CD4-positive, alpha-beta T cell (primary cell): ENCODE results near the gene MMP19. TPM values are rescaled to one million over a fixed set of nuclear protein-coding genes. Genes with fewer than 3 reads are reported as not detected.

Source experiments
- ATAC-seq: fragments of 200-7000 bp; cut with Tn5 transposase; one replicate; pipeline ENCODE4 v1.10.0; 2022; ENCODE audit warnings: mild to moderate bottlenecking; ENCODE audit not compliant: poor library complexity
- CTCF ChIA-PET: fragments of 350-600 bp; sonication (Branson Sonifier 250); formaldehyde crosslinking; loops from one replicate; lab custom pipeline; 2021; ENCODE audit warnings: antibody characterized with exemption, inconsistent platforms; lab: Charles Lee
- POLR2A ChIA-PET: fragments of 350-600 bp; sonication (Branson Sonifier 250); formaldehyde crosslinking; loops from one replicate; lab custom pipeline; 2021; ENCODE audit warnings: antibody characterized with exemption, inconsistent platforms; lab: Charles Lee
- DNase-seq, 14 experiments: peaks; one replicate each; pipeline ENCODE4 v3.0.0-alpha.2; 2013 to 2020; ENCODE audit warnings: mixed read lengths in 2 of 14
- H3K27ac ChIP-seq, 2 donors: one replicate each; pipeline versions ENCODE4 v1.5.1 to v1.7.0; 2013; ENCODE audit warnings: low read length in 2 of 2, low read depth in 1 of 2, mild to moderate bottlenecking in 1 of 2
- H3K27me3 ChIP-seq, 2 experiments: 1 replicate in 1 of 2; 2 replicates in 1 of 2; pipeline versions ENCODE4 v1.6.1 to v1.7.0; 2013; ENCODE audit warnings: low read length in 2 of 2, control low read depth in 1 of 2, mild to moderate bottlenecking in 1 of 2, moderate library complexity in 1 of 2; ENCODE audit not compliant: insufficient read depth in 2 of 2, control insufficient read depth in 1 of 2
- H3K36me3 ChIP-seq: one replicate; pipeline ENCODE4 v1.6.1; 2013; ENCODE audit warnings: low read length, control low read depth; ENCODE audit not compliant: insufficient read depth
- H3K4me1 ChIP-seq: one replicate; pipeline ENCODE4 v1.6.1; 2013; ENCODE audit warnings: low read length, control low read depth; ENCODE audit not compliant: insufficient read depth
- H3K4me3 ChIP-seq: one replicate; pipeline ENCODE4 v1.5.1; 2013; ENCODE audit warnings: mild to moderate bottlenecking, low read length, moderate library complexity
- H3K9me3 ChIP-seq, 2 experiments: 1 replicate in 1 of 2; 2 replicates in 1 of 2; pipeline versions ENCODE4 v1.6.1 to v1.7.0; 2013; ENCODE audit warnings: low read length in 2 of 2, mild to moderate bottlenecking in 2 of 2, control low read depth in 1 of 2, moderate library complexity in 1 of 2; ENCODE audit not compliant: control insufficient read depth in 1 of 2, insufficient read depth in 1 of 2
- H3K27ac Mint-ChIP-seq: one replicate; pipeline ENCODE4 v1.8.0; 2020; ENCODE audit warnings: mixed read lengths
- H3K27me3 Mint-ChIP-seq: one replicate; pipeline ENCODE4 v1.8.0; 2021; ENCODE audit warnings: mixed read lengths
- H3K36me3 Mint-ChIP-seq: one replicate; pipeline ENCODE4 v1.8.0; 2021; ENCODE audit warnings: low read depth, mixed read lengths
- H3K4me1 Mint-ChIP-seq: one replicate; pipeline ENCODE4 v1.8.0; 2021; ENCODE audit warnings: low read depth, mixed read lengths
- H3K4me3 Mint-ChIP-seq: one replicate; pipeline ENCODE4 v1.8.0; 2020; ENCODE audit warnings: mild to moderate bottlenecking, mixed read lengths
- H3K9me3 Mint-ChIP-seq: one replicate; pipeline ENCODE4 v1.8.0; 2020; ENCODE audit warnings: mixed read lengths
- CTCF ChIP-seq: fragments of 200-600 bp; IDR thresholded peaks from one replicate; pipeline ENCODE4 v1.8.0; 2022; ENCODE audit warnings: antibody characterized with exemption, mild to moderate bottlenecking
- intact Hi-C, 2 experiments: fragments of 100-400 bp; cut with DNase I in 1 of 2; cut with micrococcal nuclease in 1 of 2; formaldehyde crosslinking; loops; one replicate each; pipeline versions ENCODE4 v1.15.1 to v1.9.0; 2023 to 2025; cut with DNase I, micrococcal nuclease
- polyA plus RNA-seq, 2 donors: library from polyadenylated mRNA; unstranded; fragments of 120-200 nt; gene quantifications; one replicate each; pipeline ENCODE4 v1.2.1, GENCODE V29; 2013
- total RNA-seq, 174 experiments: library from RNA in 2 of 174; stranded (reverse) in 2 of 174; gene quantifications; one replicate each; pipeline ENCODE4 v1.2.3 and lab custom pipeline; 2021 to 2026

Gene MMP19
- total RNA-seq (not detected), total RNA-seq (lab: John Stamatoyannopoulos, UW) (0 to 4.7 (median 0.26) reads per million in 172 experiments)
- 0.14 TPM for polyA plus RNA-seq (2013, experiment 1 of 2)
- polyA plus RNA-seq (2013, experiment 2 of 2): 0.18 TPM

- Histone ChIP-seq H3K4me3 (no peak within 1 kb of the TSS), H3K27me3 (no peaks in the 10 kb centered on the region), H3K4me1 (peaks cover 6% of the 10 kb centered on the region), H3K36me3 (no peaks in the 10 kb centered on the region), H3K27ac (no peak within 1 kb of the TSS), H3K9me3 (no peaks in the 10 kb centered on the region)
- ATAC-seq (no peak), DNase-seq (peak in 1 of 14 experiments; percentile 34)
- Mint-ChIP-seq H3K4me3 (no peak within 1 kb of the TSS), H3K36me3 (no peaks in the 10 kb centered on the region), H3K27me3 (no peaks in the 10 kb centered on the region), H3K27ac (no peak within 1 kb of the TSS), H3K9me3 (no peaks in the 10 kb centered on the region), H3K4me1 (peaks cover 4% of the 10 kb centered on the region)
- TF ChIP-seq CTCF: no peak
- ChIA-PET POLR2A (no interaction called here), CTCF (no interaction called here)
- intact Hi-C loops: no loop called here
Observed at GRCh38 chr12:55842681-55843429, at the start of gene MMP19. Gene MMP19, minus strand, starts transcription at chr12:55842936. Its CDS starts 106 bp downstream, at chr12:55842830.

- ChIA-PET POLR2A (no interaction called here), CTCF (no interaction called here)
- intact Hi-C loops: no loop called here
- no peak for ATAC-seq
- Mint-ChIP-seq H3K27me3 (no peaks in the 10 kb centered on the region), H3K4me1 (no peaks in the 10 kb centered on the region), H3K36me3 (no peaks in the 10 kb centered on the region), H3K27ac (no peak overlapping the region), H3K4me3 (no peak overlapping the region), H3K9me3 (no peaks in the 10 kb centered on the region)
- no peak overlapping the region for H3K27ac ChIP-seq
- no peaks in the 10 kb centered on the region for H3K4me1 ChIP-seq
- no peaks in the 10 kb centered on the region for H3K36me3 ChIP-seq
- H3K4me3 ChIP-seq: no peak overlapping the region
- no peak for TF ChIP-seq CTCF
- H3K27me3 ChIP-seq: no peaks in the 10 kb centered on the region
- DNase-seq: no peak
- H3K9me3 ChIP-seq: no peaks in the 10 kb centered on the region
Observed at GRCh38 chr12:55891310-55891709, 48.6 kb upstream of the MMP19 start.

GRCh38 chr12:55885113-55885512, 42.4 kb upstream of the MMP19 start:
- Histone ChIP-seq H3K4me1 (peaks cover 2% of the 10 kb centered on the region), H3K36me3 (no peaks in the 10 kb centered on the region), H3K27ac (no peak overlapping the region), H3K4me3 (no peak overlapping the region), H3K27me3 (no peaks in the 10 kb centered on the region), H3K9me3 (no peaks in the 10 kb centered on the region)
- no peak for TF ChIP-seq CTCF
- intact Hi-C loops: no loop called here
- Mint-ChIP-seq H3K4me3 (no peak overlapping the region), H3K27me3 (no peaks in the 10 kb centered on the region), H3K9me3 (no peaks in the 10 kb centered on the region), H3K36me3 (no peaks in the 10 kb centered on the region), H3K4me1 (peaks cover 6% of the 10 kb centered on the region), H3K27ac (no peak overlapping the region)
- DNase-seq (no peak), ATAC-seq (no peak)
- CTCF ChIA-PET: no interaction called here
- POLR2A ChIA-PET: no interaction called here
